ENCODE measurements around the gene CC2D1A. TPM values are rescaled to one million over a fixed set of nuclear protein-coding genes. Genes with fewer than 3 reads are reported as not detected.

CC2D1A gene
- total RNA-seq, 2 experiments from 2014 or later: 27.4 to 28.6 TPM

Small RNAs within 50 kb of the gene (microRNA-seq; reads per million reads assigned to microRNA genes)
- 196 reads per million, percentile 68 among the genes with 10 or more reads in this experiment for gene MIR181C (ENCODE audit: borderline microRNAs expressed, borderline replicate concordance)
- 222 reads per million, percentile 70 among the genes with 10 or more reads in this experiment for gene MIR181D (ENCODE audit: borderline microRNAs expressed, borderline replicate concordance)

Other genes with a start within 250 kb of the CC2D1A start
- gene MRI1, start 141.7 kb upstream of the CC2D1A start, total RNA-seq: 10 to 100 TPM; 14.0 to 14.8 TPM
- 100 to 1,000 TPM; 116 to 132 TPM for gene C19orf53, start 131.7 kb upstream of the CC2D1A start, total RNA-seq
- gene ZSWIM4, start 110.8 kb upstream of the CC2D1A start, total RNA-seq: 1 to 10 TPM; 6.7 to 7.1 TPM
- gene NANOS3, start 29.1 kb upstream of the CC2D1A start, total RNA-seq: under 1 TPM; 0.55 to 0.74 TPM
- 1 to 10 TPM; 5.8 to 5.9 TPM for gene BRME1, start 84 bp upstream of the CC2D1A start, total RNA-seq
- under 1 TPM in 1 of 2 experiments, not detected in 1; 0.29 TPM for gene PODNL1, start 32.2 kb downstream of the CC2D1A start, total RNA-seq
- gene DCAF15, start 46.3 kb downstream of the CC2D1A start, total RNA-seq: 10 to 100 TPM; 67.7 to 70.6 TPM
- gene RFX1, start 100.1 kb downstream of the CC2D1A start, total RNA-seq: 10 to 100 TPM; 13.8 to 14.0 TPM
- not detected for gene RLN3, start 121.9 kb downstream of the CC2D1A start, total RNA-seq
- 10 to 100 TPM; 59.3 to 59.4 TPM for gene IL27RA, start 125.6 kb downstream of the CC2D1A start, total RNA-seq
- not detected for gene PALM3, start 155.9 kb downstream of the CC2D1A start, total RNA-seq
- under 1 TPM; 0.45 to 0.96 TPM for gene MISP3, start 166.6 kb downstream of the CC2D1A start, total RNA-seq
- not detected for gene C19orf67, start 179.6 kb downstream of the CC2D1A start, total RNA-seq
- gene SAMD1, start 184.6 kb downstream of the CC2D1A start, total RNA-seq: 10 to 100 TPM; 50.9 to 53.0 TPM
- 10 to 100 TPM; 48.2 to 60.0 TPM for gene PRKACA, start 211.6 kb downstream of the CC2D1A start, total RNA-seq
- gene ASF1B, start 230.4 kb downstream of the CC2D1A start, total RNA-seq: 10 to 100 TPM; 54.7 to 56.6 TPM